Amniotic epithelial cell (primary cell): ENCODE data around the gene NR2C1.
"Not testable (repeated sequence)": the region's sequence is repeated elsewhere in the genome, so short reads cannot be mapped to it uniquely, and the experiment has no call there.

Source experiments
- DNase-seq: peaks from one replicate; pipeline ENCODE4 v3.0.0-alpha.2; 2010; ENCODE audit warnings: low read depth

NR2C1 gene

DNA sequence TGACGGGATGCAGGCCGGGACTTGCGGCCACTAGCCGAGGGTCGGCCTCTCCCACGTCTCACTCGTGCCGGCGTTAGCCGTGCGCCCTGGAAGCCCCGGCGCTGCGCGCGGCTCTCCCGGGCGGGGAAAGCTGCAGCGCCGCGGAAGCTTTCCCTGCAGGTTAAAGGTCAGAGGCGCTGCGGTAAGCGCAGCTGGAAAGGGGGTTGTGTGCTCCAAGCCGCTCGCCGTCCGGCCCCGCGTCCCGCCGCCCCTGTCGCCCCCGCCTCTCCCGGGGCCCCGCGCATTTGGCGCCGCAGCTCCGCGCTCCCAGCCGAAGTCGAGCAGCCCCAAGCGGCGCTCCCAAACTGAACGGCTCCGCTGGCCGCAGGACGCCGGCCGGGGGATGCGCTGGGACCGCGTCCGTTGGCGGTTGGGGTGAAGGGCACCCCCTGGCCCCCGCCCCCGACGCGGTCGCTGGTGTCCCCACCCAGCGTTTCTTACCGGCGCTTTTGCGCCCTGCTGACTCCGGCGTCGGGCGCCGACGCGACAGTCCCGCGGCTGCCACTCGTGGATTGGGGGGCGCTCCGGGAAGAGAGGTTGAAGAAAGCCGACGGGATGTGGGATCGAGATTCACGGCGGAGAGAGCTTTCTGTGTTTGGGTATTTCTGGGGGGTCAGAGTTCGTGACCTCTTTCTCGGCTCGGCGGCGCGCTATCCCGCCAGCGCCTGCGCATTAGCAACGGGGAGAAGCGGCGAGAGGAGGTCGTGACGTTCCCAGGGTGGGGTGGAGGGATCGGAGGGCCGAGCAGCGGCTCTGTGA, at the start of gene NR2C1:
TSS of gene NR2C1 (minus strand) at position 719 of the 798 bp plus-strand sequence. CDS start 6,234 bp downstream, outside the sequence.
- DNase-seq: peak; percentile 92

DNA sequence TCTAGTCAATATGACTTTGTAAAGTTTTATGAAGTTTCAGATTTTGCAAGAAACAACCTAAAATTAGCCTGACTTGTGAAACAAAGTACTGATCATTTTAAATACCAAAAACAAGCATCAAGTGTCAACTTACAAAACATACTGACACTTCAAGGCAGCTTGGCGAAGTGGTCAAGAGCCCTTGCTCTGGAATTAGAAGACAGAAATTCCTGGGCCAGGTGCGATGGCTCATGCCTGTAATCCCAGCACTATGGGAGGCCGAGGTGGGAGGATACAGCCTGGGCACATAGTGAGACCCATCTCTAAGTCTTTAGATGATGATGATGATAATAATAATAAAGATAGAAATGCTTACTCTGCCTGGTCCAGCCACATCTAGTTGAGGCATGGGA, 45.4 kb upstream of the NR2C1 start:
- DNase-seq: no peak

DNA sequence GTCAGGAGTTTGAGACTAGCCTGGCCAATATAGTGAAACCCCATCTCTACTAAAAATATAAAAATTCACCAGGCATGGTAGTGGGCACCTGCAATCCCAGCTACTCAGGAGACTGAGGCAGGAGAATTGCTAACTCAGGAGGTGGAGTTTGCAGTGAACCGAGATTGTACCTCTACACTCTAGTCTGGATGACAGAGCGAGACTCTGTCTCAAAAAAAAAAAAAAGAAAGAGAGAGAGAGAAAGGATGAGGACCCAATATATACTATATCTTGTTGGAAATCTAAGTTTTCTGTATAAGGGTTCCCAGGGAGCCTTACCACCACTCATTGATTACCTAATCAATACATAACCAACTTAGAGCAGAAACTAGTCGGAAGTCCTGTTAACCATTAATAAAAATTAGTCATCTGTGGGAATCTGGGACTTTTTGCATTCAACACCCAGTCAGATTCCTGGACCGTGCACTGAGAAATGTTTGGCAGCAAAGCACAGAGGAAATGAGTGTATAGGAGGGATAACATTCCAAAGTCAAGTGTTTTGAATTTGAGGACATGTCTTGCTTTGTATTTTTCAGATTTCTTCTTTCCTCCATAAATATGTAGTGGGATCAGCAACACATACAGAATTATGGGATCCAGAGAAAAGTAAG, 44.8 kb upstream of the NR2C1 start:
- peak; percentile 71 for DNase-seq

DNA sequence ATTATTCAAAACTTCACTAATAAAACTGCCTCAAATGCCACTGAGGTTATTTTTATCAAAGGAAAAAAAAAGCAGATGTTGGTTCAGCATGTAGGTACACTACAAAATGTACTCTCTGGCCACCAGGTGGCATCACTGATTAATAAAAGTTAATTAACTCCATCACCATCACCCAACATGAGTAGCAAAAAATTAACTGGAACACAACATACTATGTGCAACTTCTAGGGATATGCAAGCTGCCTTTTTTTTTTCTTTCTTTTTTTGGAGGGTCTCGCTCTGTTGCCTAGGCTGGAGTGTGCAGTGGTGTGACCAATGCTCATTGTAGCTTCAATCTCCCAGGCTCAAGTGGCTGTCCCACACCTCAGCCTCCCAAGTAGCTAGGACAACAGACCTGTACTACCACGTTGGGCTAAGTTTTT, 43.8 kb upstream of the NR2C1 start:
- DNase-seq: peak; percentile 76

DNA sequence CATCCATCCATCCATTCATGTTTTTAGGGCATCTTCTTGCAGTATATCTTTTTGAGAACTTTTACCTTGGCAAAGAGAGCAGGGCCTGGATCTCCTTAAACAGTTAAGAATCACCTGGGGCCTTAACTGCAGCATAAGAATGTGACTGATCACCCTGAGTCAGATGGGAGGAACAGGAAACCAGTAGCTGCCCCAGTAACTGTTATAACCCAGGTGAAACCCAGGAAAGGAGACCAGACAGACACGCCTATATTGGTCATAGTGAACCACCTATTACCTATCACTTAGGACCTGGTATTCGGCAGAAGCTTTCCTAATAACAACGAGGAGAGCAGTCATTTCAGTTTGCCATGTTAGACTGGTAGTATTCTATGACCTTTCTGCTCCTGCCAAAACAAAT, 43.4 kb upstream of the NR2C1 start:
- DNase-seq: no peak

DNA sequence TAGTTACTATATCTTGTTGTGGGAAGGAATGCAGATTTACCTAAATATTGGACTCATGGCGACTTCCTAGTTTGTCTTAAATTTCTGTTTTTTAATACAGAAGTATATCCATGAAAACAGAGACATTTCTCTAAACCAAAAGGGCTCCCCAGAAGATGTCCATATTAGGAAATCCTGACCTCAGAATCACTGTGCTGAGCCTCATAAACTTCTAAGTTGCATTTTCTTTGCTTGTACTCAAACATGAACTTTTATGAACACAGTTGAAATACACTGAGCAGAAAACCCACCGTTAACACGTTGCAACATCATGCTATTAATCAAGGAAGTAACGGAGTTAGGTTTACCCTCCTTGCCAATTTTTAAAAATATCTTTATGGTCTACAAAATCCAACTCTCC, 42.9 kb upstream of the NR2C1 start:
- DNase-seq: no peak

DNA sequence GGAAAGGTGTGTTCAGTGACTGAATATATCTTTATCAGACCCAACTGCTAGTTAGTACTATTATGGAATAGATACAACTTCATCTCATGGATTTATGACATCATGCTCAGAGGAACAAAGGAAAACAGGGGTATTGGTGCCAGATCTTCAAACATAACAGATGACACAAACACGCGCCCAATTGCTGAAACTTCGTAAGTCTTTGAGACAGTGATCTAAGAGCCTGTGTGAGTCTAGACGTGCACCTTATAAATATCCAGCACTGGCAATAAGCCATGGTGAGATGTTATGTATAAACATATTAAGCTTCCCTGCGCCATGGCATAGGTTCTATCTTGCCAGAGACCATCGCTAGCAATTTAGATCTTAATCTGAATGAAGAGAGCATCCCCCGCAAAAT, 42.2 kb upstream of the NR2C1 start:
- DNase-seq: peak; percentile 37

DNA sequence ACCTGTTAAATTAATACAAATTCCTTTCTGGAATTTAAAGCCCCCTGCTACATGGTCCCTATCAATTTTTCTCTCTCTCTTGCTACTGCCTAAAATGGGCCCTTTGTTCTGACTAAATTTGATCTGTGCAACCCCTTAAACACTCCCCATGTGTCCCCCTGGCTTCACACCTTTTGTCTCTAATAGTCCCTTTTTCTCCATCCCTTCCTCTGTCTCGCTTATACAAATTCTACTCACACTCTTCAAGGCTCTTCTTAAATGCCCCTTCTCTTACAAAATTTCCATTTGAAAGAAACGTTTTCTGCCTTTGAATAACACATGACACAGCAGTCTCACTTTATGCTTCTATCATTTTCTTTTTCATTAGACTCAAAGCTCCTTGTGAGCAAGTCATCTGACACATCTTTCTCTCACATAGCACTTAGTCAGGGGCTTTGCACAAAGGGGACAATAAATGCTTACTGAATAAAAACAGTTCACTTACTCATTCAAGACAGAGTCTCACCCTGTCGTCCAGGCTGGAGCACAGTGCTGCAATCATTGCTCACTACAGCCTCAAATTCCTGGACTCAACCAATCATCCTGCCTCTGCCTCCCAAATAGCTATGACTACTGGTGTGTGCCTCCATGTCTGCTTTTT, 41.5 kb upstream of the NR2C1 start:
- DNase-seq: peak; percentile 52

DNA sequence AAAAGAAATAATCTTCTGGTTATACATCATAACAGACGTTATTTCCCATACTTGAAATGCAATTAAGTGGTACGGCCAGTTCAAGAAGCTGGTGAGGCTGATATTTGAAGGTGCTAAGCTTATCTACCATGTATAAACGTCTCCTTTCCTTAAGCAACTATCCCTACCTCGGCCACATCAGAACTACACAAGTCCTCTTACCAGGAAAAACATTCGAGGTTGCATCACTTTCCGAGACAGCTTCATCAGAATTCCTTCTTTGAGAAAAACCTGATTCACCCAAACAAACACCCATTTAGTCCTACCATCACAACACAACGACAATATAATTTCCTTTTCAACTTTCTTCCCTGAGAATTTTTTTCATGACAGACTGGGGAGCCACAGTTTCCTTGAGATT, 33.9 kb upstream of the NR2C1 start:
- peak; percentile 89 for DNase-seq

DNA sequence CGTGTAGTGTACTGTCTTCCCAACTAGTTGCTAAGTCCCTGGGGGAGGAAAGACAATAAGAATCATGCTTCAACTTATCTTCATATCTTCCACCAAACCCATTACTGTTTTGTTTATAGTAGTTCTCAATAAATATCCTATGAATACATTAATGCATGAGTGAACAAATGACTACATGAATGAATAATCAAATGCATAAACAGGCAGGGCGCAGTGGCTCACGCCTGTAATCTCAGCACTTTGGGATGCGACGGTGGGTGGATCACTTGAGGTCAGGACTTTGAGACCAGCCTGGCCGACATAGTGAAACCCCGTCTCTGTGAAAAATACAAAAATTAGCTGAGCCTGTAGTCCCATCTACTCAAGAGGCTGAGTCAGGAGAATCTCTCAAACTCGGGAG, 32.1 kb upstream of the NR2C1 start:
- DNase-seq: no peak

DNA sequence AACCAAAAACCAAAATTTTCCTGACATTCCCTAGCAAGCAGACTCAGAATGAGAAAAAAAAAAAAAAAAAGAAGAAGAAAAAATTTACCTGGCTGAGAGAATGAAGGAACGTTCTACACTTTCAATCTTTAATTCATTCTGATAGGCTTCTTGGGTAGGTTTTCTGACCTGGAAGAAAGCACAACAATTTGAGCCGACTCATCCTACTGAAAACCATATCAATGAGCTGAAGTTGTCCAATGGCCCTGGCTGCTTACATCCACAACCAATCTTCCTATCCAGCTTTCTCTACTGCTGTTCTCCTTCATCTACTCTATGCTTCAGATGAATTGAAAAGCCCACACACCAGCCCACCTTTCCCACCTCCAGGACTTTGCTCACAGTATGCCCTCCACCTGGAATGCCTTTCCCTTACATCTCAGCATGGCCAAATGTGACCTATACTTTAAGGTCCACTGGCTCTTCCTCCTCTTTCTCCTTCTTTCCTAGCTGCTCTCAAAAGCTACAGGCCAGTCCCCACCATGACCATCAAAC, 31.6 kb upstream of the NR2C1 start:
- no peak for DNase-seq

DNA sequence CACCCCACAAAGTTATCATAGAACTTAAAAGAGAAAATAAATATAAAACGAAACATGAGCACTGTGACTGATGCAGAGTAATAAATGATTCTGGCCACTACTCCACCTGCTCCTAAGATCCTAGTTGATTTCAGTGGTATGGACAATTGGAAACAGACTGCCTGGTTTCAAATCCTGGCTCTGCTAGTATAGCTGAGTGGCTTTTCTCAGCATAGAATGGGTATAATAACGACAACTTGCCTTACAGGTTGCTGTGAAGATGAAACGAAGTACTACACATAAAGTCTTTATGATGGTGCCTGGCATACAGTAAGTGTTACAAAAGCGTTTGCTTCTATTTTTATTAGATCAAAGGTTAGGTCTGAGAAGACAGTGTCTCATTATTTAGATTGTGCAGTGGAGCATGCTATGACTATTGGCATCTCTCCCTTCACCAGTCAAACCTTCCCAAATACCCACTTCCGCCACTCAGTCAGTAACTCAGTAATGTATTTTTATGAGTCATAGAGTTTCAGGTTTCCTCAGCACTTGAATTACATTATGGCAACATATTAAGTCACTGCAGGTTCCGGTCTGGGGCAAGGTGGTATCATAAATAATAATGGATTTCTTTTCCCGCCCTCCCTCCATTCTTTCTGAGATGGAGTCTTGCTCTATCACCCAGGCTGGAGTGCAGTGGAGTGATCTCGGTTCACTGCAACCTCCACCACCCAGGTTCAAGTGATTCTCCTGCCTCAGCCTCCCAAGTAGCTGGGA, 29.7 kb upstream of the NR2C1 start:
- DNase-seq: peak; percentile 86

DNA sequence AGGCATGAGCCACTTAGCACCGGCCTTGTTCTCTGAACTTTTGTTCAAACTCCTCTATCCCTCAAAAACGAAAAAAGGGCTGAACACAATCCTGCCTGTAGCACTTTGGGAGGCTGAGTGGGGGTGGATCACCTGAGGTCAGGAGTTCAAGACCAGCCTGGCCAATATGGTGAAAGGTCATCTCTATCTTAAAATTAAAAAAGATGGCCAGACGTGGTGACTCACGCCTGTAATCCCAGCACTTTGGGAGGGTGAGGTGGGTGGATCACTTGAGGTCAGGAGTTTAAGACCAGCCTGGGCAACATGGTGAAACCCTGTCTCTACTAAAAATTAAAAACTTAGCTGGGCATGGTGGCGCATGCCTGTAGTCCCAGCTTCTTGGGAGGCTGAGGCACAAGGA, 28.5 kb upstream of the NR2C1 start:
- DNase-seq: not testable (repeated sequence)

DNA sequence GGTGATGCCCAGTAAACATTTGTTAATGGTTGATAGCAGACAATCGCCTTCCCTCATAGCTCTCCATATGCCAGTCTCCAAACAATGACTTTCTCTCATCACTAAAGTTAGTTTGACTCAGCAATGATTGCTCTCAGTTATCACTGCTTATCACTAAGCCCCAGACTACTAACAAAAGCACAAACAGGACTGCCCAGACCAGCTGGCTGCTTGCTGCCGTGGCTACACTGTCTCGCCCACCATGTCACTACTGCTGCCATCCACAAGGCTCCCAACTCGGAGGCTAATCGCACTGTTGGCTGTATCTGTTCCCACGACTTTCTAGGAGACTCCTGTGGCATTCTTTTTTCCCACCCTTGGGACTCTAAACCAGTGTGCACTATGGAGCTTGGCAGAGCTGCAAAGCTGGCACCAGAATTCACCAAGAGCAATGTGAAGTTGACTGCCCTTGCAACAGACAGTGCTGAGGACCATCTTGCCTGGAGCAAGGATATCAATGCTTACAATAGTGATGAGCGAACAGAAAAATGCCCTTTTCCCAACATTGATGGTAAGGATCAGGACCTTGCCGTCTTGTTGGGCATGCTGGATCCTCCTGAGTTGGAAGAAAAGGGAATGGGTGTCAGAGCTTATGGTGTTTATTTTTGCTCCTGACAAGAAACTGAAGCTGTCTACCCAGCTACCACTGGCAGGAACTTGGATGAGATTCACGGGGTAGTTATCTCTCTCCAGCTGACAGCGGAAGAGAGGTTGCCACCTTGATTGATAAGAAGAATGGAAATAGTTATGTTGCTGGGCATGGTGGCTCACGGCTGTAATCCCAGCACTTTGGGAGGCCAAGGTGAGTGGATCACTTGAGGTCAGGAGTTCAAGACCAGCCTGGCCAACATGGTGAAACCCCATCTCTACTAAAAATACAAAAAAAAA, 27.1 kb upstream of the NR2C1 start:
- DNase-seq: no peak

DNA sequence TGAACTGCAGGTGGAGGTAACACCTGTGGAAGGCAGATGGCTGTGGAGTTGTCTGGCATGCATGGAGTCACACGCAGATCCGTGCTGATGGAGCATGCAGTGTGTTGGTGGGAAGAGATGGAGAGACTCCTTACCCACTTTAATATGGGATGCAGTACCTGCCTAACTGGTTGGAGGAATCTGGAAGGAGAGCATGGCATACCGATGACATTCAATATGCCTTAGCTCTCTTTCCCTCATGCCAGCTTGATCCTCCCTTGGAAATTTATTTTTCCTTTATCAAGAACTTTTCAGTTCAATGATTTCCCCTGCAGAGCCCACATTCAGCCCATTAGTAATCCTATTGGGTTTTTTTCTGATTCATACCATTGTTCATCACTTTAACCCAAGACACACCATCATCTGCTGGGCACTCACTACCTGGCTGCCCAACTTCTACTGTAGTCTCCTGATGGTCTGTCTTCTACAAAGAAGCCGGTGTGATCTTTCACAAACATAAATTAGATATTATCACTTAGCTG, 25.9 kb upstream of the NR2C1 start:
- DNase-seq: no peak

DNA sequence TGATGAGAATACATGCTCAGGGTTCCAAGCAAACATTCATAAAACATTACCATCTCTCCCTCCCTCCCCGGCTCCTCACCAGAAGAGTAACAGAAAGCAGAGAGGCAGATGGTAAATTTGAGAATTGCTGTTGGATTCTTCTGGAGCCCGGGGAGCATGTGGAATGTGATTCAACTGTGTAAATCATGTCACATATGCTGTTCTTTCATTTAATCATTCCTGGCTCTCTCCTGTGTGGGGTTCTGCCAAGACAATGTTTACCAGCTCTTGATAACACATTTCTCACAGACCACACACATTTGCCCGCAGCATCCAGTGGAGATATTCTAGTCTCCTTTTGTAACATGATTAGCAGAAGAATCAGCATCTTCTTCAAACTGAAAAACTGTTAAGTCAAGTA, 23.4 kb upstream of the NR2C1 start:
- DNase-seq: peak; percentile 92

DNA sequence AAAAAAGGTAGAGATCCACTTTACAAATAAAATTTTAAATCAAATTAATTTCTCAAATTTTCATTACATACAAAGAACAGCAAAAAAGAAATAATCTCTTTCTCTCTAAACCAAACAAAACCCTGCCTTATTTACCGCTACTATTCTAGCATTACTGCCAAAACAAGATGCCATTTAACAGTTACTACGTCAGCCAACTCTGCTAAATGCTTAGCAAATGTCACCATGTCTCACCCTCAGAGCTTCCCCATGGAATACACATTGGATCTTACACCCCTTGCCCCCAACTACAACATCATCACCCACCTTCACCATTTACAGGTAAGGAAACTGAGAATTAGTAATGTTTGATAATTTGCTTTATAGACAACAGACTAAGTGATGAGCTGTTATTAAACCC, 23.0 kb upstream of the NR2C1 start:
- DNase-seq: no peak

DNA sequence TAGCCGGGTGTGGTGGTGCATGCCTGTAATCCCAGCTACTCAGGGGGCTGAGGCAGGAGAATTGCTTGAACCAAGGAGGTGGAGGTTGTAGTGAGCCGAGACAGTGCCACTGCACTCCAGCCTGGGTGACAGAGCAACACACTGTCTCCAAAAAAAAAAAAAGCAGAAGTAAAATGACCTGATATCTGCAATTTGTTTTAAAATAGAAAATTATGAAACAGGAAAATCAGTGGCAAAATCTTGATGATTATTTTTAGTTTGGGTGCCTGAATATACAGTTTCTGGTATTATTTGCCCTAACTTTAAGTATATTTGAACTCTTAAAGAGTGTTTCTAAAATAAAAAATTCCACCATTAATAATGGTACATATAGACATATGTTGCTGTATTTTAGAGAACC, 22.4 kb upstream of the NR2C1 start:
- DNase-seq: not testable (repeated sequence)

DNA sequence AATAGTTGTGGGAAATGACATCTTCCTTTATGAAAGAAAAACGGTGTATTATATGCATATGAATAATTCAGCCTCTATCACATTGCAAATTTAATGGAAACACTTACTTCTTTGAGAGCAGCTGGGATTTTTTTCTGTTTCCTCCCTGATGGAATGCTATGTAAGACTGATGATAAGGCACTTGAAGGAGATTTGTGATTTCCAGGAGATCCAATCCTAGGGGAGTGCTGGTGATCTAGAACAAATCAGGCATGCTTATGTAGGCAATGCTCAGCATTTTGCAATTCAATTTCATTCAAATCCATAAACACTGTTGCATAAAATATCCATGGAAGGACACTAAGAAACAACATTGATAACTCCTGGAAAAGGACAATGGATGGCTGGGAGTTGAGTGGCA, 16.0 kb upstream of the NR2C1 start:
- no peak for DNase-seq

DNA sequence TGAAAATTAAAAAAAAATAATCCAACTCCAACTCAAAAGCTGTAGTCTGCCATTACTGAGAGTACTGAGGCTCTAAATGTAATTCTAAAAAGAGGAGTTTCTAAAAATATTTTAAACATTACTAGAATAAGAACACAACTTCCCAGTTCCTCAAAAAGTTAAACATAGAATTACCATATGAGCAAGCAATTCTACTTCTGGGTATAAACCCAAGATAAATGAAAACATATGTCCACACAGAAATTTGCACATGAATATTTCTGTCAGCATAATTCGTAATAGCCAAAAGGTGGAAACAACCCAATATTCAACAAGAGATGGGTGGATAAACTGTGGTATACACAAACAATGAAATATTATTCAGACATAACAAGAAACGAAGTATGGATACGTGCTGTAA, 15.0 kb upstream of the NR2C1 start:
- no peak for DNase-seq

DNA sequence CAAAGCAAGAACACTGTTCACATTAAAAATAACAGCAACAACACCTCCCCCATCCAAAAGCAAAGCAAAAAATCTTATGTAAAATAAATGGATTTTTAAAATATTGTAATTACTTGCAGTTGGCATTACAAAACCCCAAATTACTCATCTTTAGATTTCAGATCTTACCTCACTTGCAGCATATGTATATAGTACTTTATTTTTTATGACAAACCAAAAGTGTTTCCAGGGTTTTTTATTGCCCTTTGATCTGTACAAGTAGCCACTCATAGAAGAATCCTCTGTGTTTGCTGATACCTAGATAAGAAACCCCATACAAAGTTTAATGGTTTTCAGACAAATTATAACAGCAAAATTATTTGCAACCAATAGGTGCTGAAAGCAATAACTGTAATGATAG, 12.2 kb upstream of the NR2C1 start:
- no peak for DNase-seq
